ENCODE data around the gene SRR.

SRR gene

DNA sequence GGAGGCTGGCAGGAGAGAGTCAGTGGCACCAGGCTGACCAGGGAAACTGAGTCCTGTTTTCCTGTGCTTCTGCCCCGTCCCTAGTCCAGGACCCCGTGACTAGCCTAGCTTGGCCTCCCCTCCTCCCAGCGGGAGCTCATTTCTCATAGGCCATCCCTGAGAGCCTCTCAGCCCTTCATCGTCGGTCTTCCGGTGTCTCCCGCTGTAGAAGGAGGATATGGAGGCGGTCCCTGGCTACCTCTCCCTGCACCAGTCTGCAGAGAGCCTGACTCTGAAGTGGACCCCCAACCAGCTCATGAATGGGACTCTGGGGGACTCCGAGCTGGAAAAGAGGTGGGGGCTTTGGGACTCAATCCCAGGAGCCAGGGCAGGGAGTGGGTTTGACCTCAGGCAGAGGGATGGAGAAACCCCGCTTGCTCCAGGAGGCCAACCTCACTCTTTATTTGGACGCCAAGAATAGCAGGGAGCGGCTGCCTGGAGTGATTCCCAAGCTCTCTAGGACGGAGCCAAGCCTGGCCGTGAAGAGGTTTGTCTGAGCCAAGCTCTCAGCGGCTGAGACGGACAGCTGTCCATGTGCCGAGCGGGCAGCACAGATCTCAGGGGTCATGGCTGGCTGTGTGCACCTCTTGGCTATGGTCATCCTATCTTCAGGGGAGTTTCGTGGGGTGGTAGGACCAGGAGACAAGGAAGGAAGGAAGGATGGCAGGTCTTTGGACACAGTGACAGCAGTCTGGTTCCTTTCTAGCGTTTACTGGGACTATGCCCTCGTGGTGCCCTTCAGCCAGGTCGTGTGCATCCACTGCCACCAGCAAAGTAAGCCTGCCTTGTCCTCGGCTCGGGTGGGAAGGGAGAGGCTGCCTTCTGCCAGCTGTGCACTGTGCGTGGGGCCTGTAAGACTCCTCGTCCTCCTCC is 60.4 kb downstream of the SRR start:
- H3K4me3 ChIP-seq (replicated peaks; ENCODE audit: low read depth, low read length): no peak overlapping the region
- TF ChIP-seq, protein P1, sequence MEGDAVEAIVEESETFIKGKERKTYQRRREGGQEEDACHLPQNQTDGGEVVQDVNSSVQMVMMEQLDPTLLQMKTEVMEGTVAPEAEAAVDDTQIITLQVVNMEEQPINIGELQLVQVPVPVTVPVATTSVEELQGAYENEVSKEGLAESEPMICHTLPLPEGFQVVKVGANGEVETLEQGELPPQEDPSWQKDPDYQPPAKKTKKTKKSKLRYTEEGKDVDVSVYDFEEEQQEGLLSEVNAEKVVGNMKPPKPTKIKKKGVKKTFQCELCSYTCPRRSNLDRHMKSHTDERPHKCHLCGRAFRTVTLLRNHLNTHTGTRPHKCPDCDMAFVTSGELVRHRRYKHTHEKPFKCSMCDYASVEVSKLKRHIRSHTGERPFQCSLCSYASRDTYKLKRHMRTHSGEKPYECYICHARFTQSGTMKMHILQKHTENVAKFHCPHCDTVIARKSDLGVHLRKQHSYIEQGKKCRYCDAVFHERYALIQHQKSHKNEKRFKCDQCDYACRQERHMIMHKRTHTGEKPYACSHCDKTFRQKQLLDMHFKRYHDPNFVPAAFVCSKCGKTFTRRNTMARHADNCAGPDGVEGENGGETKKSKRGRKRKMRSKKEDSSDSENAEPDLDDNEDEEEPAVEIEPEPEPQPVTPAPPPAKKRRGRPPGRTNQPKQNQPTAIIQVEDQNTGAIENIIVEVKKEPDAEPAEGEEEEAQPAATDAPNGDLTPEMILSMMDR (IDR thresholded peaks at IDR 0.05; ENCODE audit: low read length, missing control alignments): no peak
- DNase-seq (ENCODE audit: low read depth): no peak

DNA sequence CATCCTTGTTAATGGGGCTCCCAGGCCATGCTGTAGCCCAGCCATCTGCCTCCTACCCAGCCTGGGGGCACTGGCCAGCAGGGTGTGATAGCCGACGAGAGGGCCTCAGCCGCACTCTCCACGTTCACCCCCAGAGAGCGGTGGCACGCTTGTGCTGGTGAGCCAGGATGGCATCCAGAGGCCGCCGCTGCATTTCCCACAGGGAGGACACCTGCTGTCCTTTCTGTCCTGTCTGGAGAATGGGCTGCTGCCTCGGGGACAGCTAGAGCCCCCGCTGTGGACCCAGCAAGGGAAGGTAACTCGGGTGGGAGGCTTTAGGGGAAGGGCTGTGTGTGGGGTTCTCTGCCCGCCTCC is 61.0 kb downstream of the SRR start:
- H3K4me3 ChIP-seq (replicated peaks; ENCODE audit: low read depth, low read length): no peak overlapping the region
- no peak for DNase-seq (ENCODE audit: low read depth)
- TF ChIP-seq, protein P1 (IDR thresholded peaks at IDR 0.05; ENCODE audit: low read length, missing control alignments): no peak

DNA sequence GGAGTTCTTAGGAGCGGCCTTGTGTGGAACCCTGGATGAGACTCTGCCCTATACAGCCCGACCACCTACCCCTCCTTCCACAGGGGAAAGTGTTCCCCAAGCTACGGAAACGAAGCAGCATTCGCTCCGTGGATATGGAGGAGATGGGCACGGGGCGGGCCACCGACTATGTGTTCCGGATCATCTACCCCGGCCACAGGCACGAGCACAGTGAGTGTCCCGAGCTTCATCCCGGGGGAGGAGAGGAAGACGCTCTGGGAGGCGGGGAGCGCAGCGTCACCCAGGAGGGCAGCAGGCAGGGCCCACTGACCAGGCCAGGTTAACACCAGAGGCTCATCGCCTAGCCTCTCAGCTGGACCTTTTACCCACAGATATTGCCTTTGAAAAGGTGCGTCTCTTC is 61.4 kb downstream of the SRR start:
- DNase-seq (ENCODE audit: low read depth): no peak
- H3K4me3 ChIP-seq (replicated peaks; ENCODE audit: low read depth, low read length): no peak overlapping the region
- TF ChIP-seq, protein P1 (IDR thresholded peaks at IDR 0.05; ENCODE audit: low read length, missing control alignments): no peak

DNA sequence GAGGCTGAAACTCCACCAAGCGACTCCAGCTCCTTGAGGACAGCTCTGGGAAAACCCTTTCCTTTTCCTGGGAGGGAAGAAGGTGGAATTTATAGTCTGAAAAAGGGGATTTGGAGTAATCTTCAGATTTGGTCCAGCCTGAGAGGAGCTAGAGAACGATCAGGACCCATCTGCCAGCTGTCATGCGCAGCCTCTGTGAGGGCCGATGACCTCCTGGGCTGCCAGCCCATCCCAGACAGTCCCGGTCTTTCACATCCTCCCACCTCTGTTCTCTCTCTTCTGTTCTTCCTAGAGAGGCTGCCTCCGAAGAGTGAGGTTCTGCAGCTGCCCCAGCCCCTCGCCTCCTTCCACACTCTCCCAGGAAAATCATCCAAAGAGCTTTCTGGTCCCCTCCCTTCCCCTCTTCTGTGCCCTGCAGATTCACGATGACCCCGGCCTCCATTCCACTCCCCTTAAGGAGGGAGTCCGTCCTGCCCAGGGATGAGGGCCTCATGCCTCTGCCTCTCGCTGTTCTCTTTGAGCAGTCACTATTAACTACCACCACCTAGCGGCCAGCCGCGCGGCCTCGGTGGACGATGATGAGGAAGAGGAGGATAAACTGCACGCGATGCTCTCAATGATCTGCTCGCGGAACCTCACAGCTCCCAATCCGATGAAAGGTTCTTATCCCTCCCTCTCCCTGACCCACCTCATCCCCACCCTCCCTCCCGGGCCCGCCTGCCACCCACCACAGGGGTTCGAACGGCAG is 63.2 kb downstream of the SRR start:
- TF ChIP-seq, protein P1 (IDR thresholded peaks at IDR 0.05; ENCODE audit: low read length, missing control alignments): peak; percentile 37
- H3K4me3 ChIP-seq (replicated peaks; ENCODE audit: low read depth, low read length): no peak overlapping the region

DNA sequence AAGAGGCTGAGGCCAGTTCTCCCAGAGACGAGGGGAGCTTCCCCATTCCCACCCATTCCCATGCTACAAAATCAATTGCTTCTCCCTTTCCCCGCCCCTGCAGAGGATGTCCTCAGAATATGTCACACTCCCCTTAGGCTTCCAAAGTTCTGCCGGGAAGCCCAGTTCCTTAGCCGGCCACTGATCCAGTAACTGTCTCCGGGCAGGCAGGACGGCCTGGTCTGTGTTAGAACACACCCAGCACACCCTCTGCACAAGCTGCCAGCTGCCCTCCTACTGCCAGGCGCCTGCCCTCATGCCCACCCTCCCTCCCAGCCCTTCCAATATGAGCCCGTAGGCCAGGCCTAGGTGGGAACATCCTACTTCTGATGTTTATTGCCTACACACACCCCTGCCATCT is 64.6 kb downstream of the SRR start:
- no peak overlapping the region for H3K4me3 ChIP-seq (replicated peaks; ENCODE audit: low read depth, low read length)
- TF ChIP-seq, protein P1 (IDR thresholded peaks at IDR 0.05; ENCODE audit: low read length, missing control alignments): no peak
- no peak for DNase-seq (ENCODE audit: low read depth)

More for the DNA sequence above, 63.2 kb downstream of the SRR start:
- peak; percentile 26 for DNase-seq (ENCODE audit: low read depth)

DNA sequence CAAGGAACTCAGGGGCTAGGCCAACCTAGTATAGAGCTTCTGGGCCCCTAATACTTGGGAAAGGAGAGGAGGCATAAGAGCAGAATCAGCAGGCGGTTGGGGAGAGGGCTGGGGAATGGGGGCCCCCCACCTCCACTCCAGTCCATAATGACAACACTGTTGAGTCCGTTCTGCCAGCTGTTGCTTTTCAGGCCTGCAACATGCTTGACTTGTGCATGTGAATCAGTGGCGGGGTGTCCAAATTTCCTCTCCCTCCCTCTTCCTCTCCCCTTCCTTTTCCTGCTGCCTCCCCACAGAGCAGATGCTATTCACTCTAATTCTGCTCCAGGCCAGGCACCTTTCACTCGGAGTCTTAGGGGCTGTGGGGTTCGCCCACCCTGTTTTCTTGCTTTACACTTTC is 65.3 kb downstream of the SRR start:
- DNase-seq (ENCODE audit: low read depth): peak; percentile 66
- TF ChIP-seq, protein P1 (IDR thresholded peaks at IDR 0.05; ENCODE audit: low read length, missing control alignments): no peak
- no peak overlapping the region for H3K4me3 ChIP-seq (replicated peaks; ENCODE audit: low read depth, low read length)
